ENCODE results near the gene BRPF3.

Gene BRPF3

GRCh38 chr6:36196113-36196879 is at the start of gene BRPF3:
TSS of gene BRPF3 (plus strand) at chr6:36196744. CDS start at chr6:36200323, 3,579 bp downstream.
- peak; percentile 89 for DNase-seq (ENCODE audit: low spot score)

GRCh38 chr6:36147294-36147693 is 49.2 kb upstream of the BRPF3 start:
- no peak for DNase-seq (ENCODE audit: low spot score)

- no peak for DNase-seq (ENCODE audit: low spot score)
Measured at GRCh38 chr6:36149476-36149875, 47.1 kb upstream of the BRPF3 start.

GRCh38 chr6:36150283-36150682 is 46.3 kb upstream of the BRPF3 start:
- no peak for DNase-seq (ENCODE audit: low spot score)

- no peak for DNase-seq (ENCODE audit: low spot score)
Measured at GRCh38 chr6:36154286-36154685, 42.3 kb upstream of the BRPF3 start.

DNA sequence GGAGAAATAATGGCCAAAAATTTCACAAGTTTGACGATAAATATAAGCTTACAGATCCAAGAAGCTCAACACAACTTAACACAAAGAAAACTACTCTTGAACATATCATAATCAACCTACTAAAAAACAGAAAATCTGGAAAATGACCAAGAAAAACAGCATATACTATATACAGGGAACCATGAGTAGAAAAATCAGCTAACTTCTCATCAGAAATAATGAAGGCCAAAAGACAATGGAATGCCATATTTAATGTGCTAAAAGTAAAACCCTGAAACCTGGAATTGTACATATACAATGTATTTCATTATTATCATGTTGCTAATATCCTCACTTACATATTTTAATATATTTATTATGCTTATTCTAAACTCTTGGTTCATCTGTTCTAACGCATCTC is 40.9 kb upstream of the BRPF3 start:
- no peak for DNase-seq (ENCODE audit: low spot score)

GRCh38 chr6:36160147-36160760 is 36.3 kb upstream of the BRPF3 start:
- DNase-seq (ENCODE audit: low spot score), result no peak

GRCh38 chr6:36169023-36170007 is 27.2 kb upstream of the BRPF3 start:
- no peak for DNase-seq (ENCODE audit: low spot score)

GRCh38 chr6:36170704-36171103 is 25.8 kb upstream of the BRPF3 start:
- no peak for DNase-seq (ENCODE audit: low spot score)

DNA sequence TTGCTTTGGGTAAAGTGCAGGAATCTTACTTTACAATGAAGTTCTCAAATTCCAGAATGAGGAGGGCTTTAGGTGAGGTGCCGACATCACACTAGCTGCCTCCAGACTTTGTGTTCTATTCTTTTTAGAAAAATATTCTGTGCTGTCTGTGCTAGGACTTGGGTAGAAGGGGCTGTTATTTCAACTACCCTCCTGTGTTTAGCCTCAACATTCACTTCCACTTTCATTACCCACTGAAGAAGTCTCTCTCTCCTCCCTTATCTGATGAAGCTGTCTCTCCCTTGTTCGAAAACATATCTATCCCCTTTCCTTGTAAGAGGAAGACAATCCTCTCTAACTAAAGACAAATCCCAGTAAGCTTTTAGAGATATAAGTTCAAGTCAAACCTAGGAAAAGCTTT is 25.0 kb upstream of the BRPF3 start:
- no peak for DNase-seq (ENCODE audit: low spot score)

DNA sequence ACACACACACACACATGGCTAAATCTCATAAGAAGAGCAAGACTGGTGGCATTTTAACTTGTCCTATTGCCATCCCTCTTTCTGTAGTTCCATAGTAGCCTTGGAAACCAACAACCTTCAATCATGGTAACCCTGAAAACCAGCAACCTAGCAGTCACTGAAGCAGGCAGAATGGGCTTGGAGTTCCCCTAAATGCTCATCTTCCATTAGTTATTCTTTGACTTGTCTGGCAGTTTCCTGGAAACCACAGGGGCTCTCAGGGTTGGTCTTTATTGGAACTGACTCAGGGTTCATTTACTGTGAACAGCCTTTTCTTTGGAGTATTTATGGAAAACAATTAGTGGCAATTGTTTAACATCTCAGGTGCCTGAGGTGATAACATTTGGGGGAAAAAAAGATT is 19.4 kb upstream of the BRPF3 start:
- no peak for DNase-seq (ENCODE audit: low spot score)

DNA sequence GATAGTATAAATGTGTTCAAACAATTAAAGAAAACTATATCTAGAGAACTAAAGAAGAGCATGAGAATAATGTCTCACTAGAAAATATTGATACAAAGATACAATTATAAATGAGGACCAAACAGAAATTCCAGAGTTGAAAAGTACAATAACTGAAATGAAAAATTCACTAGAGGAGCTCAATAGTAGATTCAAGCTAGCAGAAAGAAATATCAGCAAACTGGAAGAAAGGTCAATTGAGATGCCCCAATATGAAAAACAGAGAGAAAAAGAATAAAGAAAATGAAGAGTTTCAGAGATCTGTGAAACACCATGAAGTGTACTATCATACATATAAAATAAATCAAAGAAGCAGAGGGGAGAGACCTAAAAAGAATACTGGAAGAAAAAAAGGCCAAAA is 18.0 kb upstream of the BRPF3 start:
- DNase-seq (ENCODE audit: low spot score), result no peak

GRCh38 chr6:36180126-36180525 is 16.4 kb upstream of the BRPF3 start:
- DNase-seq (ENCODE audit: low spot score), result no peak

DNA sequence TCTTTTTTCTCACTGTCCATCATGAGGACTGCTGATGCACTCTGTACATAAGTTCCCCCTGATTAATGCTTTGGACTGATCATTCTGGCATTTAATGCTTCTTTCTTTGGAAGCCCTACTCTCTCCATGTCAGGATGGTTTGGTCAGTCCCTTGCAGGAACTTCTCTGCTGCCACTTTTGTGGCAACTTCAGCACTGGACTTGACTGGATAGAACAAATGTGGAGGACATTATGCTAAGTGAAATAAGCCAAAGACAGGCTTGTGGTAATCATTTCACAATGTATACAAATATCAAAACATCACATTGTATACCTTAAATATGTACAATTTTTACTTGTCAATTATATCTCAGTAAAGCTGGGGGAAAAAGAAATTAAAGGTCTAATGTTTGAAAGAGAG is 12.2 kb upstream of the BRPF3 start:
- DNase-seq (ENCODE audit: low spot score), result no peak

- no peak for DNase-seq (ENCODE audit: low spot score)
Measured at GRCh38 chr6:36186199-36186598, 10.3 kb upstream of the BRPF3 start.

DNA sequence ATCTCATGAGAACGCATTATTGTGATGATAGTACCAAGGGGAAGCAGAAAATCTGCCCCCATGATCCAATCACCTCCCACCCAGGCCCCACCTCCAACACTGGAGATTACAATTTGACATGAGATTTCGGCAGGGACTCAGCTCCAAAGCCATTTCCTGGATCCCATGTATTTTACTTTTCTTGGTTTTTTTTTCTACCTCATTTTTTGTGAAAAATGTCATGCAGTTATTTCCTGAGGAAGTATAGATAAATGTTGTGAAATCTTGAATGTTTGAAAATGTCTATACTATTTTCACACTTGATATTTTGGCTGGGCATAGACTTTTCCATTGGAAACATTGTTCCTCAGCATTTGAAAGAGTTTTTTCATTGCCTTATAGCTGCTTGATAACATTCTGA is 9.1 kb upstream of the BRPF3 start:
- DNase-seq (ENCODE audit: low spot score), result no peak

DNA sequence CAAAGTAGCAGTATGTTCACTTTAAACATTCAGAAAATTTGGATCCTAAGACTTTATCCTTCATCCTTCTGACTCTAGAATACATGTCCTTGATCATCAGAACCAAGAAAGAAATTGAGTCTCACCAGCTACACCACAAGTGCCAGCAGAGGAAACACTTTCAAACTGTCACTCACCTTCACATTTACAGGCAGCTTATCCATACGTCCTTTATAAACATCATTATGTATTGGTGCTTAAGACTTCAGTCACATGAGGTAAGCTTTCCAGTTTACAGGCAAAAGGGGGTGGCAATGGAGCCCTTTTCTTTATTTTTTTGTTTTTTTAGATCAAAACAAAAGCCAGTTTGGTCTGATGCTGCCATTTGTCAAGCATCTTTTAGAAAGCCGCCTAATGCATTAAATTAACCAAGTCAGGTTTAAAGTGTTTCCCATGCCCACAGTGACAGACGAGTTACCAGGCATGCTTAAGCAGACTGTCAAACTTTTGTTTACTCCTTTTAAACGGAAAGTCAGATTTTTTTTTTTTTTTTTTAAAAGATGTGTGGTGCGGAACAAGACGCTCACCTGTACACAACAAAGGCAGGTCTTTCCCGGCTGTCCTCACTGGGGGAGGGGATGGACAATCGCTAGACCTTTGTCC is 952 bp upstream of the BRPF3 start:
- peak; percentile 15 for DNase-seq (ENCODE audit: low spot score)

DNA sequence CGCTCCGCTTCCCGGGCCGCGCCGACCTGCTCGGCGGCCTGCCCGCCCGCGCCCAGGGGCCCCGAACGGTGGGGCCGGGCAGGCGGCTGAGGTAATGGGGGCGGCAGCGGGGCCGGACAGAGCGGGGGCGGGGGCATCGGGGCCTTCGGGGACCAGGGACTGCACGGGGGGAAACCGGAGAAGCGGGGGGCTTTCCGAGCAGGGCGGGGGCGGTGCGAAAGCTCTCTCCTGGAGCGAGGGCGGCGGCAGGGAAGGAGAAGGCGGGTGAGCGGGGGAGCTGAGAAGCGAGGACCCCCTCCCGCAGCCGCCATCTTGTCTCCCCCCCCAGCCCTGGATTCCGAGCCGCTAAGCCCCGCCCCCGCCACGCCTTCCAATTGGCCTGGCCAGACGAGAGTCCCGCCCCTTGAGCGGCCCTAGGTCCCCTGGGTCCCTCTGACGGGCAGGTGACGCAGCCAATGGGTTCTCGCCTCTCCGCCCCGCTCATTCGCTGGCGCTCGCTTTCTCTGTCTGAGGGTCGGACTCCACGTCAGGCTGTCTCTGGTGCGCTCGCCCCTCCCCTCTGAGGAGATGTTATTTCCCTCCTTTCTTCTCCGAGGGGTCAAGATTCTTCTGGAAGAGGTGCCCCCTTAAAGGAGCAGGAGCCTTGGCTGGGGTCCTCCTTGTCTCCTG is 470 bp downstream of the BRPF3 start:
- peak; percentile 99 for DNase-seq (ENCODE audit: low spot score)

DNA sequence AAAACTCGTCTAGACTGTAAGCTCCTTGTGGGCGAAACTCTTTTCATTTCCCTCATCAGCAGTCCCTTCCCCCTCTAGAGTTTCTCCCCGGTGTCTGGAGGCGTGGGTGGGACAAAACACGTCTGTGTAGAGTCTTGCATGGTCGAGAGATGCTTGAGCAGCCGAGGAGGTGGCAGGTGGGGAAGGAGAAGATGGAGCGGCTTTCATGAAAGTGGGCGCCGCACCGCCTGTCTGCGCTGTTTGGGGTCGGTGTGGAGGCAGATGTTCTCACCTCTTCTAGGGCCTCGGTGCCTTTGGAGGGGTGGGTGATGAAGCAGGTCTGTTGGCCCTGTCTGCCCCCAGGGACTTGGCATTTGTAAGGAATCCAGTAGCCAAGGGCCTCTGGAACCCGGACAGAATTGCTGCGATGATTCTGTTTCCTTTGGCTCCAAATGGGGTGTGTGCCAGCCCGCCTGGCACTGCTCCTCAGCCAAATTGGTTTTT is 1.2 kb downstream of the BRPF3 start:
- DNase-seq (ENCODE audit: low spot score), result peak; percentile 36

DNA sequence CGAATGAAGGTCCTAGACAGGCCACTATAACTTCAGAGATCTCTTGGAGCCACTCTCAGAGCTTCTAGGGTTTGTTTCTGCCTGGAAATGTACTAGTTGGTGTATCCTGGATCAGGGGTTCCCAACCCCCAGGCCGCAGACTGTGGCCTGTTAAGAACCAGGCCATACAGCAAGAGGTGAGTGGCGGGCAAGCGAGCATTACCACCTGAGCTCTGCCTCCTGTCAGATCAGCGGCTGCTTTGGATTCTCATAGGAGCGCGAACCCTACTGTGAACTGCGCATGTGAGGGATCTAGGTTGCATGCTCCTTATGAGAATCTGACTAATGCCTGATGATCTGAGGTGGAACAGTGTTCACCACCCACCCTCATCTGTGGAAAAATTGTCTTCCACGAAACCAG is 2.4 kb downstream of the BRPF3 start:
- DNase-seq (ENCODE audit: low spot score), result no peak

GRCh38 chr6:36200154-36200891 is 3.8 kb downstream of the BRPF3 start:
- no peak for DNase-seq (ENCODE audit: low spot score)
